B cell (primary cell): ENCODE measurements around the gene C1orf74. TPM values are rescaled to one million over a fixed set of nuclear protein-coding genes. Genes with fewer than 3 reads are reported as not detected.

ENCODE experiments used
- ATAC-seq: fragments of 200-7000 bp; cut with Tn5 transposase; one replicate; pipeline ENCODE4 v1.10.0; 2021; ENCODE audit warnings: low read depth, mild to moderate bottlenecking, moderate number of reproducible peaks, moderate library complexity
- CTCF ChIA-PET: fragments of 350-600 bp; sonication (Branson Sonifier 250); formaldehyde crosslinking; loops from one replicate; lab custom pipeline; 2021; ENCODE audit warnings: antibody characterized with exemption, inconsistent platforms; lab: Charles Lee
- POLR2A ChIA-PET: fragments of 350-600 bp; sonication (Branson Sonifier 250); formaldehyde crosslinking; loops from one replicate; lab custom pipeline; 2021; ENCODE audit warnings: antibody characterized with exemption; lab: Charles Lee
- DNase-seq: peaks from one replicate; pipeline ENCODE4 v3.0.0; 2013
- H2AFZ ChIP-seq: 2 replicates; pipeline ENCODE4 v1.6.1; 2012; ENCODE audit warnings: mild to moderate bottlenecking, low read depth, low read length; ENCODE audit not compliant: insufficient read depth, poor library complexity, severe bottlenecking
- H3K27ac ChIP-seq, 2 donors: 1 replicate in 1 of 2; 2 replicates in 1 of 2; pipeline ENCODE4 v1.5.1; 2012 to 2013; ENCODE audit warnings: low read length in 2 of 2, mild to moderate bottlenecking in 2 of 2, moderate library complexity in 1 of 2
- H3K27me3 ChIP-seq, 4 experiments: fragments of 200-600 bp in 1 of 4; sonication (generic) in 1 of 4; replicated peaks in 1 of 4; 1 replicate in 2 of 4; 2 replicates in 2 of 4; pipeline versions ENCODE4 v1.6.1 to v1.7.0; 2013 to 2016; ENCODE audit warnings: low read length in 3 of 4, mild to moderate bottlenecking in 2 of 4, mixed read lengths in 1 of 4, moderate library complexity in 1 of 4; ENCODE audit not compliant: insufficient read depth in 4 of 4, control insufficient read depth in 3 of 4; ENCODE audit errors: control extremely low read depth in 1 of 4
- H3K36me3 ChIP-seq, 2 experiments: replicated peaks in 1 of 2; 1 replicate in 1 of 2; 2 replicates in 1 of 2; pipeline versions ENCODE4 v1.6.1 to v1.7.1; 2013; ENCODE audit warnings: low read length in 1 of 2; ENCODE audit not compliant: insufficient read depth in 2 of 2, control insufficient read depth in 1 of 2; ENCODE audit errors: control extremely low read depth in 1 of 2, extremely low read depth in 1 of 2
- H3K4me1 ChIP-seq, 2 donors: fragments of 200-600 bp in 1 of 2; sonication (generic) in 1 of 2; 1 replicate in 1 of 2; 2 replicates in 1 of 2; pipeline versions ENCODE4 v1.5.1 to v1.6.1; 2013 to 2017; ENCODE audit warnings: low read length in 2 of 2; ENCODE audit not compliant: control insufficient read depth in 2 of 2, insufficient read depth in 2 of 2
- H3K4me2 ChIP-seq: replicated peaks from 2 replicates; pipeline ENCODE3; 2012; ENCODE audit warnings: mild to moderate bottlenecking, low read depth, low read length; ENCODE audit not compliant: poor library complexity, severe bottlenecking
- H3K4me3 ChIP-seq, 5 experiments: fragments of 200-600 bp in 1 of 5; sonication (generic) in 1 of 5; 1 replicate in 3 of 5; 2 replicates in 2 of 5; pipeline versions ENCODE4 v1.5.1 to v1.7.0; 2011 to 2016; ENCODE audit warnings: low read length in 4 of 5, mild to moderate bottlenecking in 4 of 5, low read depth in 2 of 5, control low read depth in 1 of 5, moderate library complexity in 1 of 5; ENCODE audit not compliant: insufficient read depth in 1 of 5; ENCODE audit errors: control extremely low read depth in 1 of 5, extremely low read depth in 1 of 5
- H3K79me2 ChIP-seq: fragments of 200-600 bp; sonication (generic); one replicate; pipeline ENCODE4 v1.6.0; 2016; ENCODE audit warnings: low read length; ENCODE audit not compliant: control insufficient read depth, insufficient read depth
- H3K9ac ChIP-seq: fragments of 200-600 bp; sonication (generic); 2 replicates; pipeline ENCODE4 v1.6.1; 2017; ENCODE audit warnings: mild to moderate bottlenecking, low read length, moderate library complexity
- H3K9me3 ChIP-seq, 3 donors: one replicate each; pipeline versions ENCODE4 v1.6.1 to v1.7.1; 2013; ENCODE audit warnings: low read length in 2 of 3; ENCODE audit not compliant: control insufficient read depth in 2 of 3, insufficient read depth in 1 of 3; ENCODE audit errors: control extremely low read depth in 1 of 3
- H4K20me1 ChIP-seq: 2 replicates; pipeline ENCODE4 v1.6.0; 2012; ENCODE audit warnings: mild to moderate bottlenecking, low read length; ENCODE audit not compliant: insufficient read depth, control insufficient read depth, poor library complexity, severe bottlenecking
- H3K27ac Mint-ChIP-seq: one replicate; pipeline ENCODE4 v1.8.0; 2021; ENCODE audit warnings: mixed read lengths
- H3K27me3 Mint-ChIP-seq: one replicate; pipeline ENCODE4 v1.8.0; 2021; ENCODE audit warnings: mixed read lengths
- H3K4me1 Mint-ChIP-seq: one replicate; pipeline ENCODE4 v1.8.0; 2021; ENCODE audit warnings: mixed read lengths
- H3K4me3 Mint-ChIP-seq: one replicate; pipeline ENCODE4 v1.8.0; 2021; ENCODE audit warnings: mixed read lengths
- H3K9me3 Mint-ChIP-seq: one replicate; pipeline ENCODE4 v1.8.0; 2022; ENCODE audit warnings: mixed read lengths; ENCODE audit not compliant: insufficient read depth
- CTCF ChIP-seq: fragments of 200-600 bp; IDR thresholded peaks from one replicate; pipeline ENCODE4 v1.8.0; 2022; ENCODE audit warnings: antibody characterized with exemption, mild to moderate bottlenecking
- EZH2 ChIP-seq: IDR thresholded peaks from 2 replicates; pipeline ENCODE4 v1.6.1; 2012; ENCODE audit warnings: borderline replicate concordance, low read depth, mild to moderate bottlenecking, moderate library complexity, low read length; ENCODE audit not compliant: insufficient read depth, poor library complexity, severe bottlenecking
- WGBS: methylation state at CpG from one replicate; pipeline ENCODE4 v1.1.5; 2013; ENCODE audit warnings: missing lambda C conversion rate; ENCODE audit not compliant: insufficient coverage; 5-methylcytosine and 5-hydroxymethylcytosine counted together
- intact Hi-C: fragments of 100-400 bp; cut with micrococcal nuclease; formaldehyde crosslinking; loops from one replicate; pipeline ENCODE4 v1.10.0; 2022
- polyA plus RNA-seq: library from polyadenylated mRNA; depleted of rRNA; stranded (reverse); fragments of >200 nt; gene quantifications from 2 replicates; pipeline ENCODE4 v1.2.3, GENCODE V29; 2012
- total RNA-seq, 2 donors: library from RNA; stranded (reverse); fragments of 120-200 nt in 1 of 2; gene quantifications; 1 replicate in 1 of 2; 2 replicates in 1 of 2; pipeline versions ENCODE4 v1.2.3 to v1.2.4, GENCODE V29; 2013 to 2022

Gene C1orf74
- total and polyA plus RNA-seq, 2 donors (not counting 1 experiment from before 2014, with no cell fraction given): 0.49 to 3.4 TPM

- peaks cover 4% of the 10 kb centered on the region for H3K79me2 ChIP-seq
- intact Hi-C loops: no loop called here
- H3K9me3 Mint-ChIP-seq: peaks cover 2% of the 10 kb centered on the region
- peaks cover 0 to 17% of the 10 kb centered on the region in 2 experiments for H3K36me3 ChIP-seq
- H3K27me3 Mint-ChIP-seq: peaks cover 19% of the 10 kb centered on the region
- POLR2A ChIA-PET: no interaction called here
- WGBS: 55% methylated on average over 3 of the region's 4 CpGs
- peaks cover 14 to 20% of the 10 kb centered on the region in 2 donors for H3K4me1 ChIP-seq
- peaks cover 0 to 20% (median 5%) of the 10 kb centered on the region in 4 experiments for H3K27me3 ChIP-seq
- no peak overlapping the region for H3K4me3 ChIP-seq
- TF ChIP-seq CTCF (no peak), EZH2 (no peak)
- DNase-seq (no peak), ATAC-seq (no peak)
- no peak overlapping the region for H3K4me3 Mint-ChIP-seq
- no peak overlapping the region for H3K27ac ChIP-seq
- peak overlapping the region; percentile 5 for H3K27ac Mint-ChIP-seq
- CTCF ChIA-PET: interaction anchor here (4.7 to 5.0 kb wide), 2 partner anchors 18 to 37 kb away, joined by 20 to 31 read pairs; no protein-coding TSS in a partner anchor
- no peak overlapping the region for H3K4me2 ChIP-seq
- H3K9me3 ChIP-seq: peaks cover 0 to 3% (median 0%) of the 10 kb centered on the region in 3 donors
- no peaks in the 10 kb centered on the region for H4K20me1 ChIP-seq
- no peak overlapping the region for H3K9ac ChIP-seq
- peaks cover 25% of the 10 kb centered on the region for H3K4me1 Mint-ChIP-seq
- no peak overlapping the region for H2AFZ ChIP-seq
Observed at GRCh38 chr1:209786146-209786545, 1.8 kb upstream of the C1orf74 start.

- Histone ChIP-seq H3K36me3 (peaks cover 0 to 23% of the 10 kb centered on the region in 2 experiments), H3K4me2 (no peak overlapping the region), H3K27me3 (peaks cover 0 to 20% (median 5%) of the 10 kb centered on the region in 4 experiments), H3K79me2 (peaks cover 4% of the 10 kb centered on the region), H3K4me1 (peaks cover 14 to 20% of the 10 kb centered on the region in 2 donors), H3K4me3 (no peak overlapping the region), H2AFZ (no peak overlapping the region), H3K9me3 (peaks cover 0 to 3% (median 0%) of the 10 kb centered on the region in 3 donors), H3K27ac (no peak overlapping the region), H3K9ac (no peak overlapping the region), H4K20me1 (no peaks in the 10 kb centered on the region)
- DNase-seq: no peak
- no CpG with 5 or more reads among the region's 4 CpGs for WGBS
- H3K4me1 Mint-ChIP-seq: peaks cover 25% of the 10 kb centered on the region
- H3K9me3 Mint-ChIP-seq: peaks cover 2% of the 10 kb centered on the region
- intact Hi-C loops: no loop called here
- no peak overlapping the region for H3K4me3 Mint-ChIP-seq
- ChIA-PET CTCF (interaction anchor here (4.7 to 5.0 kb wide), 2 partner anchors 17 to 37 kb away, joined by 20 to 31 read pairs; no protein-coding TSS in a partner anchor), POLR2A (no interaction called here)
- H3K27me3 Mint-ChIP-seq: peaks cover 14% of the 10 kb centered on the region
- no peak for ATAC-seq
- TF ChIP-seq CTCF (no peak), EZH2 (no peak)
- H3K27ac Mint-ChIP-seq: peak overlapping the region; percentile 95
Observed at GRCh38 chr1:209785592-209785991, 1.2 kb upstream of the C1orf74 start.
